Endothelial cell of umbilical vein (primary cell): ENCODE data around the gene PCDHGB7. TPM values are rescaled to one million over a fixed set of nuclear protein-coding genes. Genes with fewer than 3 reads are reported as not detected.

Source experiments
- BruUV-seq: library from RNA; stranded (reverse); fragments of 400-500 nt; replicated peaks from 2 replicates; lab custom pipeline; 2021; lab: Mats Ljungman, UMichigan
- CTCF ChIA-PET: fragments of 300-600, 350-600 bp; sonication (Branson Sonifier 250); formaldehyde crosslinking; loops from one replicate; lab custom pipeline; 2021; ENCODE audit warnings: antibody characterized with exemption, inconsistent platforms; lab: Charles Lee
- POLR2A ChIA-PET: fragments of 300-600, 350-600 bp; sonication (Branson Sonifier 250); formaldehyde crosslinking; loops from one replicate; lab custom pipeline; 2021; ENCODE audit warnings: antibody characterized with exemption, inconsistent platforms; lab: Charles Lee
- DNase-seq: peaks from one replicate; pipeline ENCODE4 v3.0.0-alpha.2; 2011; ENCODE audit warnings: low read depth, low spot score
- FAIRE-seq: peaks from 2 replicates; lab custom pipeline; 2011; peaks lifted over from hg19 to GRCh38; lab: Jason Lieb, UNC
- H2AFZ ChIP-seq: 2 replicates; pipeline ENCODE4 v1.6.0; 2012; ENCODE audit warnings: low read depth, low read length, control low read depth, inconsistent platforms
- H3K27ac ChIP-seq: 2 replicates; pipeline ENCODE4 v1.5.1; 2011; ENCODE audit warnings: low read depth, mild to moderate bottlenecking, control low read depth, low read length, moderate library complexity; ENCODE audit not compliant: insufficient read depth
- H3K27me3 ChIP-seq, 2 experiments: 2 replicates each; pipeline versions ENCODE4 v1.6.0 to v1.6.1; 2011; ENCODE audit warnings: low read length in 2 of 2, mixed read lengths in 1 of 2; ENCODE audit not compliant: control insufficient read depth in 2 of 2, insufficient read depth in 2 of 2
- H3K36me3 ChIP-seq, 2 experiments: 2 replicates in 1 of 2; 3 replicates in 1 of 2; pipeline ENCODE4 v1.5.1; 2011; ENCODE audit warnings: low read length in 2 of 2, mild to moderate bottlenecking in 1 of 2, moderate library complexity in 1 of 2; ENCODE audit not compliant: control insufficient read depth in 2 of 2, insufficient read depth in 2 of 2; ENCODE audit errors: extremely low read depth in 1 of 2
- H3K4me1 ChIP-seq: 3 replicates; pipeline ENCODE4 v1.5.1; 2011; ENCODE audit warnings: mild to moderate bottlenecking, low read length; ENCODE audit not compliant: control insufficient read depth, insufficient read depth; ENCODE audit errors: extremely low read depth
- H3K4me2 ChIP-seq: 2 replicates; pipeline ENCODE4 v1.6.1; 2011; ENCODE audit warnings: low read length, control low read depth, mixed read lengths; ENCODE audit not compliant: insufficient read depth
- H3K4me3 ChIP-seq, 3 experiments: fragments of 200-600 bp in 1 of 3; sonication (generic), shearing (Covaris generic) in 1 of 3; replicated peaks in 1 of 3; 2 replicates each; pipeline ENCODE4 v1.5.1; 2011 to 2016; ENCODE audit warnings: control low read depth in 3 of 3, low read length in 3 of 3, mild to moderate bottlenecking in 2 of 3, inconsistent platforms in 1 of 3, low read depth in 1 of 3, moderate library complexity in 1 of 3; ENCODE audit not compliant: insufficient read depth in 1 of 3
- H3K79me2 ChIP-seq: 2 replicates; pipeline ENCODE4 v1.6.0; 2012; ENCODE audit warnings: low read length, inconsistent platforms; ENCODE audit not compliant: control insufficient read depth, insufficient read depth
- H3K9ac ChIP-seq: replicated peaks from 2 replicates; pipeline ENCODE3; 2011; ENCODE audit warnings: low read length, control low read depth; ENCODE audit not compliant: insufficient read depth; ENCODE audit errors: extremely low read depth
- H3K9me1 ChIP-seq: replicated peaks from 3 replicates; pipeline ENCODE4 v1.6.0; 2011; ENCODE audit warnings: mild to moderate bottlenecking, low read length; ENCODE audit not compliant: control insufficient read depth, insufficient read depth; ENCODE audit errors: extremely low read depth
- H3K9me3 ChIP-seq: replicated peaks from 2 replicates; pipeline ENCODE4 v1.5.1; 2012; ENCODE audit warnings: low read length, inconsistent platforms; ENCODE audit not compliant: control insufficient read depth, insufficient read depth
- H4K20me1 ChIP-seq: replicated peaks from 2 replicates; pipeline ENCODE3; 2011; ENCODE audit warnings: mild to moderate bottlenecking, low read length; ENCODE audit not compliant: control insufficient read depth, insufficient read depth; ENCODE audit errors: extremely low read depth
- EZH2 ChIP-seq: IDR thresholded peaks from 2 replicates; pipeline ENCODE4 v1.6.1; 2012; ENCODE audit warnings: borderline replicate concordance, low read depth, mild to moderate bottlenecking, moderate library complexity, low read length, inconsistent platforms; ENCODE audit not compliant: severe bottlenecking
- FOS ChIP-seq: IDR thresholded peaks from 2 replicates; pipeline ENCODE4 v1.6.1; 2011; ENCODE audit warnings: mild to moderate bottlenecking, low read length, moderate library complexity, borderline replicate concordance; ENCODE audit not compliant: insufficient read depth
- GATA2 ChIP-seq: IDR thresholded peaks from 2 replicates; pipeline ENCODE4 v1.7.0; 2011; ENCODE audit warnings: low read depth, mild to moderate bottlenecking, moderate library complexity, mixed read lengths, low read length; ENCODE audit not compliant: insufficient read length, insufficient read depth
- POLR2AphosphoS5 ChIP-seq: IDR thresholded peaks from 2 replicates; pipeline ENCODE4 v1.6.1; 2012; ENCODE audit warnings: low read depth, mild to moderate bottlenecking, control low read depth, low read length, moderate library complexity; ENCODE audit not compliant: insufficient read depth
- dilution Hi-C: fragments of 300-500 bp; cut with MboI; formaldehyde crosslinking; loops from one replicate; pipeline ENCODE4 v1.15.0; 2019; ENCODE audit warnings: low sequenced_read_pairs; ENCODE audit not compliant: extremely low pct_ligation_motif_present
- intact Hi-C: fragments of 100-400 bp; cut with micrococcal nuclease; formaldehyde crosslinking; loops from one replicate; pipeline ENCODE4 v1.10.0; 2022
- polyA plus RNA-seq, 4 experiments: library from polyadenylated mRNA; depleted of rRNA in 3 of 4; stranded (reverse) in 3 of 4; unstranded in 1 of 4; fragments of >200 nt; gene quantifications; 2 replicates each; pipeline versions ENCODE4 v1.2.1 to v1.2.3, GENCODE V29; 2011 to 2012; ENCODE audit warnings: missing spikeins in 1 of 4
- total RNA-seq: library from RNA; stranded (reverse); gene quantifications from 2 replicates; pipeline ENCODE4 v1.2.3, GENCODE V29; 2021

The PCDHGB7 gene
- total and polyA plus RNA-seq, 2 donors (not counting 3 experiments of a cell fraction or from before 2014, with no cell fraction given) = 6.5 to 13.0 TPM

DNA sequence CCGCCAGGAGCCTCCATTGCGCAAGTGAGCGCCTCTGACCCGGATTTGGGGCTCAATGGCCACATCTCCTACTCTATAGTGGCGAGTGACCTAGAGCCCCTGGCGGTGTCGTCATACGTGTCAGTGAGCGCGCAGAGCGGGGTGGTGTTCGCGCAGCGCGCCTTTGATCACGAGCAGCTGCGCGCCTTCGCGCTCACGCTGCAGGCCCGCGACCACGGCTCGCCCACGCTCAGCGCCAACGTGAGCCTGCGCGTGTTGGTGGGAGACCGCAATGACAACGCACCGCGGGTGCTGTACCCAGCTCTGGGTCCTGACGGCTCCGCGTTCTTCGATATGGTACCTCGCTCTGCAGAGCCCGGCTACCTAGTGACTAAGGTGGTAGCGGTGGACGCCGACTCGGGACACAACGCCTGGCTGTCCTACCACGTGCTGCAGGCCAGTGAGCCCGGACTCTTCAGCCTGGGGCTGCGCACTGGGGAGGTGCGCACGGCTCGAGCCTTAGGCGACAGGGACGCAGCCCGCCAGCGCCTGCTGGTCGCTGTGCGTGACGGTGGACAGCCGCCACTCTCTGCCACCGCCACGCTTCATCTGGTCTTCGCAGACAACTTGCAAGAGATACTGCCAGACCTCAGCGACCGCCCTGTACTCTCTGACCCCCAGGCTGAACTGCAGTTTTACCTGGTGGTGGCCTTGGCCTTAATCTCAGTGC is 7.7 kb upstream of the PCDHGB7 start:
- POLR2A ChIA-PET = no interaction called here
- dilution Hi-C loops (no loop called here), intact Hi-C loops (no loop called here)
- no peak overlapping the region for H2AFZ ChIP-seq
- H3K9ac ChIP-seq = no peak overlapping the region
- H3K9me3 ChIP-seq = no peaks in the 10 kb centered on the region
- H3K9me1 ChIP-seq = no peaks in the 10 kb centered on the region
- H3K36me3 ChIP-seq = no peaks in the 10 kb centered on the region
- H3K27me3 ChIP-seq = peaks cover 55 to 82% of the 10 kb centered on the region in 2 experiments
- TF ChIP-seq EZH2 (peak; percentile 72), POLR2AphosphoS5 (no peak)
- no TSS peak for BruUV-seq
- CTCF ChIA-PET = interaction anchor here (0.6 kb wide), 1 partner anchor 21 kb away, joined by 3 read pairs; the partner anchor contains the start of gene PCDHGA12
- peaks cover 5% of the 10 kb centered on the region for H4K20me1 ChIP-seq
- peaks cover 3% of the 10 kb centered on the region for H3K4me1 ChIP-seq
- H3K4me2 ChIP-seq = no peak overlapping the region
- FAIRE-seq = no peak
- H3K27ac ChIP-seq = no peak overlapping the region
- DNase-seq = no peak
- H3K4me3 ChIP-seq = no peak overlapping the region
- H3K79me2 ChIP-seq = no peaks in the 10 kb centered on the region

DNA sequence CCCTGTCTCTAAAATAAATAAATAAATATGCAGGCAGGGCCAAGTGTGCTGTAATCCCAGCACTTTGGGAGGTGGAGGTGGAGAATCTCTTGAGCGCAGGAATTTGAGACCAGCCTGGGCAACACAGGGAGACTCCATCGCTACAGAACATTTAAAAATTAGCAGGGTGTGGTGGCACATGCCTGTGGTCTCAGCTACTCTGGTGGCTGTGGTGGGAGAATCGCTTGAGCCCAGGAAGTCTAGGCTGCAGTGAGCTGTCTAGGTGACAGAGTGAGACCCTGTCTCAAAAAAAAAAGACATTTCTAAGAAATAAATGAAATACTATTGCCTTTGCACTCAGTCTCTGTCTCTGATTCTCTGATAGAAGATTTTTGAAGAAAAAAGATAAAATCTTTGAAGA is 5.9 kb upstream of the PCDHGB7 start:
- dilution Hi-C loops (no loop called here), intact Hi-C loops (no loop called here)
- Histone ChIP-seq H3K27me3 (peaks cover 52 to 89% of the 10 kb centered on the region in 2 experiments), H3K4me3 (no peak overlapping the region), H3K9me1 (no peaks in the 10 kb centered on the region), H4K20me1 (peaks cover 5% of the 10 kb centered on the region), H3K4me2 (no peak overlapping the region), H3K4me1 (peaks cover 3% of the 10 kb centered on the region), H3K9me3 (no peaks in the 10 kb centered on the region), H3K27ac (no peak overlapping the region), H3K79me2 (no peaks in the 10 kb centered on the region), H3K9ac (no peak overlapping the region), H2AFZ (no peak overlapping the region), H3K36me3 (no peaks in the 10 kb centered on the region)
- CTCF ChIA-PET = interaction anchor here (3.0 to 11.3 kb wide), 2 partner anchors 149 to 152 kb away, joined by 34 to 335 read pairs; no protein-coding TSS in a partner anchor
- BruUV-seq = no TSS peak
- FAIRE-seq (no peak), DNase-seq (no peak)
- POLR2A ChIA-PET = no interaction called here
- no peak for TF ChIP-seq POLR2AphosphoS5
- no peak for TF ChIP-seq FOS
- TF ChIP-seq GATA2 = no peak
